ENCODE measurements around the gene IFNGR2.
"Not testable (repeated sequence)": the region's sequence is repeated elsewhere in the genome, so short reads cannot be mapped to it uniquely, and the experiment has no call there.

Gene IFNGR2

DNA sequence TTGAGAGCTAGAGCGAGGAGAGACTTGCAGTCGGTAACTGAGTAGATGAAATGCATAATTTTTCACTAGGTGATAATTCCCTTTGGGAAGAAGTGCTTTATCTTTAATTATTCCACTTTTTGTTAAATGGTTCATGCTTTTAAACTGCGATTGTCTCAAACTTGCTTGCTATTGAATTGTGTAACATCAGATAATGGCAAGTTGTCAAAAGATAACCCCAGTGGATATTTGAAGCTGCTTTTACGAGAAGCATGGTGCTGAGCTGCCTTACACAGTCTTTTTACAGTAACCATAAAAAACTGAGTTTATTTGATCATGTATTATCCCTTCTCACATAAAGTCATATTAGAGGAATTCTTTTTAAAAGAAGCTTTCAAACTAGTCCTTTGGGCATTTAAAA is 46.4 kb downstream of the IFNGR2 start:
- TF ChIP-seq, protein P1, sequence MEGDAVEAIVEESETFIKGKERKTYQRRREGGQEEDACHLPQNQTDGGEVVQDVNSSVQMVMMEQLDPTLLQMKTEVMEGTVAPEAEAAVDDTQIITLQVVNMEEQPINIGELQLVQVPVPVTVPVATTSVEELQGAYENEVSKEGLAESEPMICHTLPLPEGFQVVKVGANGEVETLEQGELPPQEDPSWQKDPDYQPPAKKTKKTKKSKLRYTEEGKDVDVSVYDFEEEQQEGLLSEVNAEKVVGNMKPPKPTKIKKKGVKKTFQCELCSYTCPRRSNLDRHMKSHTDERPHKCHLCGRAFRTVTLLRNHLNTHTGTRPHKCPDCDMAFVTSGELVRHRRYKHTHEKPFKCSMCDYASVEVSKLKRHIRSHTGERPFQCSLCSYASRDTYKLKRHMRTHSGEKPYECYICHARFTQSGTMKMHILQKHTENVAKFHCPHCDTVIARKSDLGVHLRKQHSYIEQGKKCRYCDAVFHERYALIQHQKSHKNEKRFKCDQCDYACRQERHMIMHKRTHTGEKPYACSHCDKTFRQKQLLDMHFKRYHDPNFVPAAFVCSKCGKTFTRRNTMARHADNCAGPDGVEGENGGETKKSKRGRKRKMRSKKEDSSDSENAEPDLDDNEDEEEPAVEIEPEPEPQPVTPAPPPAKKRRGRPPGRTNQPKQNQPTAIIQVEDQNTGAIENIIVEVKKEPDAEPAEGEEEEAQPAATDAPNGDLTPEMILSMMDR (IDR thresholded peaks at IDR 0.05; ENCODE audit: control insufficient read depth, extremely low read depth, insufficient read depth) = no peak
- no peak overlapping the region for H3K4me3 ChIP-seq (ENCODE audit: low read depth, low read length)
- DNase-seq (ENCODE audit: low read depth) = peak; percentile 52

DNA sequence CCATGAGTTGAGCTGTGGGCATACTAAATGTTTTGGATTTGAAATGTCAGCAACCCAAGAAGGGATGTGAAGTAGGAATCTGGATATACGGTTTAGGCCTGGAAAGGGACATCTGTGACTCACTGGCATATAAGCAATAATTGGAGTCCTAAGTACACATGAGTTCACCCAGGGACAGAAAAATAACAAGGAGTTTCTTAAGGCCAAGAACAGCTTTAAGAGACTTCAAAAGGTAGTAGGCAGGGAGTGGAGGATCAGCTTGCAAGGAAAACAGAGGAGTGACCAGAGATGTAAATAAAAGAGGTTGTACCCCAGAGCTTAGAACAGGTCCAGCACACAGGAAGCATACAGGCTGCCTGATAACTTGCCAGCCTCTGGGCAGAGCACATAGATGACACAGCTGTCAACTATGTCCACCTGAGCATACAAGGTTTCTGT is 48.4 kb downstream of the IFNGR2 start:
- H3K4me3 ChIP-seq (ENCODE audit: low read depth, low read length) = no peak overlapping the region
- TF ChIP-seq, protein P1 (IDR thresholded peaks at IDR 0.05; ENCODE audit: control insufficient read depth, extremely low read depth, insufficient read depth) = no peak
- DNase-seq (ENCODE audit: low read depth) = peak; percentile 83

DNA sequence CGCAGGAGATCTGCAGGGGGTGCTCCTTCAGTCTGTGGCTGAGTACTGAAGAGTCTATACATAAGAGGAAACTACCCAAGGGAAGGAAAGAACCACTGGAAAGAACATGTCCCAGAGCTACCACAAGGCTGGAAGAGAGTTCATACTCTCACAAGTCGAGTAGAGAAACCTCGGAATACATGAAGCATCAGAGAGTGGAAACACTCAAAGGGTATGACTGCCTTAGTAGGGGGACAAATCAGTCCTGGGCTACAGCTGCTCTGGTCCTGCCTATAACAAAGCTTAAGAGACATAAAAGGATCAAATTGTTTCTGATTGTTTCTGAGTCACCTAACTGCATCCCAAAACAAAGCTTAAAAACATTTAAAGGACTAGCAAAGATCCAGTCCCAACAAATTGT is 49.1 kb downstream of the IFNGR2 start:
- no peak overlapping the region for H3K4me3 ChIP-seq (ENCODE audit: low read depth, low read length)
- no peak for DNase-seq (ENCODE audit: low read depth)
- TF ChIP-seq, protein P1 (IDR thresholded peaks at IDR 0.05; ENCODE audit: control insufficient read depth, extremely low read depth, insufficient read depth) = no peak

DNA sequence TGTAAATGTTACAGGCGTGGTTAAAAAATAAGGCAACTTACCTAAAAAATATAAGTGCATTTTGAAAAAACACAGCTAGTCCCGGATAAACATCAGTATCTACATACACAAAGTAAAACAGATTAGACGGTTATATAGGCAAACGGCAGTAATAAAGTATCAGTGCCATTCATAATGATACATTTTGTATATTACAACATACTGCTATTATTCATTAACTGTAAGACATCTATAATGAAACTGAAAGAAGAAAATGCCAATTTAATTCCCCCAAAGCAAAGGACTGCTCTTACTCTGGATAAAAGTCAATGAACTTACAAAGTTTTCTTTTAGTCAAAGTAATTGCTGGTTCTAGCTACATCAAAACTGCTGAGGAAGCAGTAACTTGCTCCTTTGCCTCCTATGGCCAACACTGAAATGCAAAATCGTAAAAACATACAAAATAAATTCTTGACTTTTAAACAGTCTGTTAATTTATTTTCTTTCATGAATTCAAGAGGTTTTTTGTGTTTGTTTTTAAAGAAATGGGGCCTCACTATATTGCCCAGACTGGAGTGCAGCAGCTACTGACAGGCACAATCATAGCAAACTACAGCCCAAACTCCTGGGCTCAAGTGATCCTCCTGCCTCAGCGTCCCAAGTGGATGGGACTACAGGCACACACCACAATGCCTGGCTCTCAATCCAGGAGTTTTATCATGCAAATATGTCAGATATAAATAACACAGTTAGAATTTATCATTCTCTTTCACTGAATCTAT is 52.7 kb downstream of the IFNGR2 start:
- TF ChIP-seq, protein P1 (IDR thresholded peaks at IDR 0.05; ENCODE audit: control insufficient read depth, extremely low read depth, insufficient read depth) = no peak
- no peak overlapping the region for H3K4me3 ChIP-seq (ENCODE audit: low read depth, low read length)
- DNase-seq (ENCODE audit: low read depth) = no peak

DNA sequence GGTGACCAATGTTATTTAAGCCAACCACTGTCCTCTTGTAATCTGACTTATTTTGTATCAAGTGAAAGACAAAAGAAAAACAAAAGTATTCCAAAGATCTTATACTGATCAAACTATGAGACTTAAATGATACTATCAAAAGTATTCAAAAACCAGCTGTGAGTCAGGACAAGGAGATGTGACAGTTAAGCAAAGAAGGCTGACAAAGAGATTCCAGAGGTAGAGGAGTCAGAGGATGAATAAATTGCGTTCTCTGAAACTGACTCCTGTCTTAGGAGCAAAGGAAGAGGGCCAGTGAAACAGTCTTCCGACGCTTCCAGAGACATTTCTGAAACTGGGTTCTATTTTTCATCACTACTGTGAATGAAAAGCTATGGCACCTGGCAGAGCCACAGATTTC is 55.6 kb downstream of the IFNGR2 start:
- no peak overlapping the region for H3K4me3 ChIP-seq (ENCODE audit: low read depth, low read length)
- DNase-seq (ENCODE audit: low read depth) = no peak
- TF ChIP-seq, protein P1 (IDR thresholded peaks at IDR 0.05; ENCODE audit: control insufficient read depth, extremely low read depth, insufficient read depth) = no peak

DNA sequence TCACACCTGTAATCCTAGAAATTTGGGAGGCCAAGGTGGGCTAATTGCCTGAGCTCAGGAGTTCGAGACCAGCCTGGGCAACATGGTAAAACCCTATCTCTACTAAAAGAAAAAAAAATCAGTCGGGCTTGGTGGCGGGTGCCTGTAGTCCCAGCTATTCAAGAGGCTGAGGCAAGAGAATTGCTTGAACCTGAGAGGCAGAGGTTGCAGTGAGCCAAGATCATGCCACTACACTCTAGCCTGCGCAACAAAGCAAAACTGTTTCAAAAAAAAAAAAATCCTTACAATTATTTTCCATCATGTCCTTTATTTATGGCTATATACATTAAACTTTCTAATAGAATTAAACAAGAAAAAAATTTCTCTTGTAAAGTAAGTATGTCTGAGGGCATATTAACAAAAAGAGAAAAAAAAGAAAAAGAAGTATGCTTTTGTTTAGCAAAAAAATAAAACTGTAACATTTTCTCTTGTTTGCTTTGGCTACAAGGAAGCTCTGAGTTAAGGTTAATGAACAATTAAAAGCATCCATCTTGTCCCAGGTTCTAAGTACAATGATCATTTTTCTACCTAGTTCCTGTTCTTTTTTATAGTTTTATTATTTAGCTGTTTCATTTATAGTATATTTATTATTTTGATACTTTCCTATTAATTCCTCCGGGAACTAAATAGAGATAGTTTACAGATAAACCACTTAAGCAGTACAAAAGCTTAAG is 58.5 kb downstream of the IFNGR2 start:
- no peak overlapping the region for H3K4me3 ChIP-seq (ENCODE audit: low read depth, low read length)
- TF ChIP-seq, protein P1 (IDR thresholded peaks at IDR 0.05; ENCODE audit: control insufficient read depth, extremely low read depth, insufficient read depth) = no peak
- DNase-seq (ENCODE audit: low read depth) = no peak

DNA sequence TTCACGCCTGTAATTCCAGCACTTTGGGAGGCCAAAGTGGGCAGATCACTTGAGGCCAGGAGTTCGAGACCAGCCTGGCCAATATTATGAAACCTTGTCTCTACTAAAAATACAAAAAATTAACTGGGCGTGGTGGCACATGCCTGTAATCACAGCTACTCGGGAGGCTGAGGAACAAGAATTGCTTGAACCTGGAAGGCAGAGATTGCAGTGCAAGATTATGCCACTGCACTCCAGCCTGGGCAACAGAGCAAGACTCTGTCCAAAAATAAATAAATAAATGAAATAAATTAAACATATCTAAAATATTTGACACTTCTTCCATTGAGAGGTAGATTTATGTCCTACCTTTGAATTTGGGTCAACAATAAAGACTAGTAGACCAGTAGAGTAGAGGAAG is 66.0 kb downstream of the IFNGR2 start:
- not testable (repeated sequence) for DNase-seq (ENCODE audit: low read depth); H3K4me3 ChIP-seq (ENCODE audit: low read depth, low read length)

Data from LNCaP clone FGC (cell line).